ENCODE results near the gene BCR. TPM values are rescaled to one million over a fixed set of nuclear protein-coding genes. Genes with fewer than 3 reads are reported as not detected.

The BCR gene
- polyA plus RNA-seq, 1 donor (not counting 4 experiments of a cell fraction or from before 2014, with no cell fraction given) = 25.8 TPM

- Histone ChIP-seq H3K4me3 (ENCODE audit: control insufficient read depth in 2 of 3, extremely low read depth in 1 of 3, insufficient read depth in 2 of 3, low read depth in 1 of 3, low read length in 3 of 3) (no peak overlapping the region), H3K4me1 (ENCODE audit: control insufficient read depth, extremely low read depth, insufficient read depth, low read length) (no peaks in the 10 kb centered on the region), H2AFZ (ENCODE audit: control insufficient read depth, low read length) (no peak overlapping the region), H3K9me1 (ENCODE audit: control insufficient read depth, extremely low read depth, insufficient read depth, low read length) (no peaks in the 10 kb centered on the region), H3K27ac (ENCODE audit: control insufficient read depth, insufficient read depth, low read length) (no peak overlapping the region), H3K79me2 (ENCODE audit: control insufficient read depth, insufficient read depth, low read length) (no peaks in the 10 kb centered on the region), H3K27me3 (ENCODE audit: control insufficient read depth, extremely low read depth, insufficient read depth, low read length) (no peaks in the 10 kb centered on the region), H3K4me2 (ENCODE audit: control insufficient read depth, extremely low read depth, insufficient read depth, low read depth, low read length) (no peak overlapping the region), H3K9me3 (ENCODE audit: control insufficient read depth, low read depth, low read length) (no peaks in the 10 kb centered on the region), H4K20me1 (ENCODE audit: control insufficient read depth, extremely low read depth, insufficient read depth, low read length) (no peaks in the 10 kb centered on the region), H3K9ac (ENCODE audit: control insufficient read depth, extremely low read depth, insufficient read depth, low read length) (no peak overlapping the region), H3K36me3 (ENCODE audit: control insufficient read depth in 2 of 2, extremely low read depth in 1 of 2, insufficient read depth in 2 of 2, low read length in 2 of 2) (no peaks in the 10 kb centered on the region)
- no peak for TF ChIP-seq EZH2 (IDR thresholded peaks at IDR 0.05; ENCODE audit: low read length)
- TF ChIP-seq, protein P1, sequence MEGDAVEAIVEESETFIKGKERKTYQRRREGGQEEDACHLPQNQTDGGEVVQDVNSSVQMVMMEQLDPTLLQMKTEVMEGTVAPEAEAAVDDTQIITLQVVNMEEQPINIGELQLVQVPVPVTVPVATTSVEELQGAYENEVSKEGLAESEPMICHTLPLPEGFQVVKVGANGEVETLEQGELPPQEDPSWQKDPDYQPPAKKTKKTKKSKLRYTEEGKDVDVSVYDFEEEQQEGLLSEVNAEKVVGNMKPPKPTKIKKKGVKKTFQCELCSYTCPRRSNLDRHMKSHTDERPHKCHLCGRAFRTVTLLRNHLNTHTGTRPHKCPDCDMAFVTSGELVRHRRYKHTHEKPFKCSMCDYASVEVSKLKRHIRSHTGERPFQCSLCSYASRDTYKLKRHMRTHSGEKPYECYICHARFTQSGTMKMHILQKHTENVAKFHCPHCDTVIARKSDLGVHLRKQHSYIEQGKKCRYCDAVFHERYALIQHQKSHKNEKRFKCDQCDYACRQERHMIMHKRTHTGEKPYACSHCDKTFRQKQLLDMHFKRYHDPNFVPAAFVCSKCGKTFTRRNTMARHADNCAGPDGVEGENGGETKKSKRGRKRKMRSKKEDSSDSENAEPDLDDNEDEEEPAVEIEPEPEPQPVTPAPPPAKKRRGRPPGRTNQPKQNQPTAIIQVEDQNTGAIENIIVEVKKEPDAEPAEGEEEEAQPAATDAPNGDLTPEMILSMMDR (optimal IDR thresholded peaks at IDR 0.05 in 1 of 3, IDR thresholded peaks at IDR 0.05 in 1 of 3, conservative IDR thresholded peaks at IDR 0.05 in 1 of 3; ENCODE audit: extremely low read depth in 1 of 3, insufficient read depth in 2 of 3, low read length in 3 of 3) = no peak
- DNase-seq (ENCODE audit: low read depth, low spot score) (no peak), FAIRE-seq (no peak)
- dilution Hi-C loops (cut with MboI; ENCODE audit: extremely low pct_ligation_motif_present, low sequenced_read_pairs) = no loop called here
These were observed 19.3 kb upstream of the BCR start for GRCh38 chr22:23161029-23161428.

DNA sequence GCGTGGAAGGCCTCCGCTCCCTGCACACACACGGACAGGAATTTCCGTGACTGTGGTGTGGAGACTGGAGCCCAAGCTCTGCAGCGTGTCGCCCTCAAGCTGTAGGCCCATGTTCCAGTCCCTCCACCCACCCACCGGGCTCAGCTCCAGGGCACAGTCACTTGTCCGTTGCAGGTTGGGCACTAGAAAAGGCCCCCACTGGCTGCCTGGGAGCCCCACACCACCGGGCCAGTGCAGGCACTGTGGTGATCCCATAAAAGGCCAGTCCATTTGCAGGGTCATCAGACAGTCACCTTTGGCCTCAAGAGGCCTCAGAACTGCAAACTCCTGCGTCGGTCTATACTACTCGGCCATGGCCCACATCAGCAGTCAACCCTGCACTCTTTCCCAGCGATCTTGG lies 18.7 kb upstream of the BCR start:
- no peaks in the 10 kb centered on the region for H3K36me3 ChIP-seq (ENCODE audit: control insufficient read depth in 2 of 2, extremely low read depth in 1 of 2, insufficient read depth in 2 of 2, low read length in 2 of 2)
- FAIRE-seq (no peak), DNase-seq (ENCODE audit: low read depth, low spot score) (no peak)
- H2AFZ ChIP-seq (ENCODE audit: control insufficient read depth, low read length) = no peak overlapping the region
- dilution Hi-C loops (cut with MboI; ENCODE audit: extremely low pct_ligation_motif_present, low sequenced_read_pairs) = no loop called here
- no peak for TF ChIP-seq EZH2 (IDR thresholded peaks at IDR 0.05; ENCODE audit: low read length)
- TF ChIP-seq, protein P1 (optimal IDR thresholded peaks at IDR 0.05 in 1 of 3, IDR thresholded peaks at IDR 0.05 in 1 of 3, conservative IDR thresholded peaks at IDR 0.05 in 1 of 3; ENCODE audit: extremely low read depth in 1 of 3, insufficient read depth in 2 of 3, low read length in 3 of 3) = no peak
- no peak overlapping the region for H3K9ac ChIP-seq (ENCODE audit: control insufficient read depth, extremely low read depth, insufficient read depth, low read length)
- H3K79me2 ChIP-seq (ENCODE audit: control insufficient read depth, insufficient read depth, low read length) = no peaks in the 10 kb centered on the region
- H3K27ac ChIP-seq (ENCODE audit: control insufficient read depth, insufficient read depth, low read length) = no peak overlapping the region
- H3K9me3 ChIP-seq (ENCODE audit: control insufficient read depth, low read depth, low read length) = no peaks in the 10 kb centered on the region
- H3K4me2 ChIP-seq (ENCODE audit: control insufficient read depth, extremely low read depth, insufficient read depth, low read depth, low read length) = no peak overlapping the region
- H3K27me3 ChIP-seq (ENCODE audit: control insufficient read depth, extremely low read depth, insufficient read depth, low read length) = no peaks in the 10 kb centered on the region
- no peaks in the 10 kb centered on the region for H4K20me1 ChIP-seq (ENCODE audit: control insufficient read depth, extremely low read depth, insufficient read depth, low read length)
- H3K4me3 ChIP-seq (ENCODE audit: control insufficient read depth in 2 of 3, extremely low read depth in 1 of 3, insufficient read depth in 2 of 3, low read depth in 1 of 3, low read length in 3 of 3) = no peak overlapping the region
- H3K4me1 ChIP-seq (ENCODE audit: control insufficient read depth, extremely low read depth, insufficient read depth, low read length) = no peaks in the 10 kb centered on the region
- no peaks in the 10 kb centered on the region for H3K9me1 ChIP-seq (ENCODE audit: control insufficient read depth, extremely low read depth, insufficient read depth, low read length)
